Naive B cell (primary cell): ENCODE data around the gene COQ4. TPM values are rescaled to one million over a fixed set of nuclear protein-coding genes. Genes with fewer than 3 reads are reported as not detected.

ENCODE experiments used
- ATAC-seq, 2 donors: fragments of 150-1000 bp; cut with Tn5 transposase; 2 replicates each; pipeline ENCODE4 v1.10.0; 2021; ENCODE audit warnings: low read depth in 2 of 2, mild to moderate bottlenecking in 2 of 2, moderate library complexity in 2 of 2
- DNase-seq: peaks from one replicate; pipeline ENCODE4 v3.0.0; 2022
- H3K27ac Mint-ChIP-seq, 6 donors: one replicate each; pipeline ENCODE4 v1.8.0; 2020 to 2022; ENCODE audit warnings: mild to moderate bottlenecking in 6 of 6, mixed read lengths in 6 of 6, moderate library complexity in 5 of 6, inconsistent platforms in 2 of 6
- H3K27me3 Mint-ChIP-seq, 3 donors: one replicate each; pipeline ENCODE4 v1.8.0; 2021 to 2022; ENCODE audit warnings: mixed read lengths in 3 of 3, mild to moderate bottlenecking in 1 of 3
- H3K36me3 Mint-ChIP-seq, 2 donors: one replicate each; pipeline ENCODE4 v1.8.0; 2020 to 2022; ENCODE audit warnings: mixed read lengths in 2 of 2, inconsistent platforms in 1 of 2, mild to moderate bottlenecking in 1 of 2
- H3K4me1 Mint-ChIP-seq, 3 donors: one replicate each; pipeline ENCODE4 v1.8.0; 2020 to 2022; ENCODE audit warnings: mixed read lengths in 3 of 3, inconsistent platforms in 1 of 3, mild to moderate bottlenecking in 1 of 3, moderate library complexity in 1 of 3
- H3K4me3 Mint-ChIP-seq, 8 donors: one replicate each; pipeline ENCODE4 v1.8.0; 2020 to 2022; ENCODE audit warnings: mild to moderate bottlenecking in 8 of 8, mixed read lengths in 8 of 8, moderate library complexity in 8 of 8, inconsistent platforms in 2 of 8
- H3K9me3 Mint-ChIP-seq, 7 donors: one replicate each; pipeline ENCODE4 v1.8.0; 2020 to 2022; ENCODE audit warnings: mixed read lengths in 7 of 7, mild to moderate bottlenecking in 5 of 7, inconsistent platforms in 2 of 7, moderate library complexity in 1 of 7
- polyA plus RNA-seq, 6 donors: library from polyadenylated mRNA; unstranded; fragments of 300-500 nt; fragmentation: Illumina TruSeq; gene quantifications; one replicate each; pipeline ENCODE4 v1.2.3, GENCODE V29; 2021; ENCODE audit warnings: low read depth in 6 of 6

Gene COQ4
- polyA plus RNA-seq, 6 donors from 2014 or later = 25.5 to 37.5 (median 31.3) TPM

GRCh38 chr9:128382261-128382660 lies 59.6 kb downstream of the COQ4 start:
- Mint-ChIP-seq H3K36me3 (peaks cover 4 to 9% of the 10 kb centered on the region in 2 donors), H3K4me3 (no peak overlapping the region), H3K27ac (no peak overlapping the region), H3K4me1 (peaks cover 0 to 8% (median 7%) of the 10 kb centered on the region in 3 donors), H3K9me3 (no peaks in the 10 kb centered on the region), H3K27me3 (no peaks in the 10 kb centered on the region)
- no peak for ATAC-seq
- DNase-seq = no peak

DNA sequence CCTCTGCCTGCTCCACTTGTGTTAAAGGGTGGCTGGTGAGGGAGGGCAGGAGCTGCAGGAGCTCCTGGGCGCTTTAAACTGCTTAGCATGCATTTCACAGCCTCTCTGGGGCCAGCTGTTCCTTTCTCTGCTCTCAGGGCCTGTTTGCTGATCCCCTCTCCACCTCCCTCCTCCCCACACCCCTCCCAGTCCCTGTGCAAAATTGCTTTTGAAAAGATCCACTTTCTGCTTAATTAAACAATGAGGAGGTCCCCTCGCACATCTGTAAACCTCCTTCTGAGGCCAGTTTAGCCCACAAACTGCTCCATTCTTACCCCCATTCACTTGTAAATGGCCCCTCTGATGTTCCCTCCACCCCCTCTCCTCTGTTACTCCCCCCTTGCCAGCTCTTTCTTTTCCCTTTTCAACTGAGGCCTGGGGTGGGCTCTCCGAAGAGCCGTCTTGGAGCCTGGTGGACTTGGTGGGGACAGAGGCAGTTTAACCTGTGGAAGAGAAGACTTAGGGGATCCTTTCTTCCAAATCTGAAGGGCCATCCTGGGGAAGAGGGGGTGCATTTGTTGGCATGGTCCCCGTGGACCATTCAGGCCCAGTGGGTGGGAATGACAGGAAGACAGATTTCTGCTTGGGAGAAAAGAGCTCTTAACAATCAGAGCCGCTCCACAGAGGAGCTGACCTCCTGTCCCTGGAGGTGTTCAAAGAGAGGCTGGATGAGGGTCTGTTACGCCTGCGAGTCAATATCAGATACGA lies 60.5 kb downstream of the COQ4 start:
- Mint-ChIP-seq H3K4me3 (peak overlapping the region in 1 of 8 donors; percentile 22), H3K36me3 (peaks cover 9 to 12% of the 10 kb centered on the region in 2 donors), H3K9me3 (no peaks in the 10 kb centered on the region), H3K27ac (no peak overlapping the region), H3K4me1 (peaks cover 0 to 7% (median 5%) of the 10 kb centered on the region in 3 donors), H3K27me3 (no peaks in the 10 kb centered on the region)
- ATAC-seq (no peak), DNase-seq (no peak)

Other genes with a start within 250 kb of the COQ4 start
- 10 to 100 TPM; 31.1 to 63.8 (median 40.8) TPM for gene PTGES2, start 195.1 kb upstream of the COQ4 start, polyA plus RNA-seq
- gene LCN2, start 173.4 kb upstream of the COQ4 start, polyA plus RNA-seq = 1 to 10 TPM in 2 of 6 donors, under 1 TPM in 1, not detected in 3; 0.44 to 1.2 (median 1.2) TPM
- 10 to 100 TPM; 74.7 to 98.3 (median 93.5) TPM for gene BBLN, start 162.6 kb upstream of the COQ4 start, polyA plus RNA-seq
- 10 to 100 TPM in 2 of 6 donors, 1 to 10 TPM in 4; 5.6 to 34.6 (median 9.9) TPM for gene CIZ1, start 131.3 kb upstream of the COQ4 start, polyA plus RNA-seq
- gene DNM1, start 119.5 kb upstream of the COQ4 start, polyA plus RNA-seq = under 1 TPM in 4 of 6 donors, not detected in 2; 0.15 to 0.49 (median 0.20) TPM
- gene GOLGA2, start 46.8 kb upstream of the COQ4 start, polyA plus RNA-seq = 10 to 100 TPM in 1 of 6 donors, 1 to 10 TPM in 5; 4.6 to 10.3 (median 8.1) TPM
- 10 to 100 TPM; 22.6 to 33.7 (median 26.3) TPM for gene SWI5, start 46.6 kb upstream of the COQ4 start, polyA plus RNA-seq
- gene TRUB2, start 392 bp upstream of the COQ4 start, polyA plus RNA-seq = 10 to 100 TPM; 12.7 to 23.4 (median 22.1) TPM
- 1 to 10 TPM in 5 of 6 donors, not detected in 1; 2.3 to 6.8 (median 3.6) TPM for gene SLC27A4, start 17.7 kb downstream of the COQ4 start, polyA plus RNA-seq
- 10 to 100 TPM; 36.9 to 44.3 (median 42.0) TPM for gene URM1, start 48.5 kb downstream of the COQ4 start, polyA plus RNA-seq
- gene CERCAM, start 98.0 kb downstream of the COQ4 start, polyA plus RNA-seq = under 1 TPM in 5 of 6 donors, not detected in 1; 0.31 to 0.71 (median 0.37) TPM
- gene ODF2, start 133.2 kb downstream of the COQ4 start, polyA plus RNA-seq = 10 to 100 TPM; 11.2 to 29.9 (median 18.4) TPM
- 10 to 100 TPM; 18.8 to 34.3 (median 28.5) TPM for gene GLE1, start 181.9 kb downstream of the COQ4 start, polyA plus RNA-seq
- 10 to 100 TPM in 5 of 6 donors, 1 to 10 TPM in 1; 2.3 to 72.4 (median 31.4) TPM for gene SPTAN1, start 229.7 kb downstream of the COQ4 start, polyA plus RNA-seq